Measurements from ENCODE around the gene POU4F2.

The POU4F2 gene

DNA sequence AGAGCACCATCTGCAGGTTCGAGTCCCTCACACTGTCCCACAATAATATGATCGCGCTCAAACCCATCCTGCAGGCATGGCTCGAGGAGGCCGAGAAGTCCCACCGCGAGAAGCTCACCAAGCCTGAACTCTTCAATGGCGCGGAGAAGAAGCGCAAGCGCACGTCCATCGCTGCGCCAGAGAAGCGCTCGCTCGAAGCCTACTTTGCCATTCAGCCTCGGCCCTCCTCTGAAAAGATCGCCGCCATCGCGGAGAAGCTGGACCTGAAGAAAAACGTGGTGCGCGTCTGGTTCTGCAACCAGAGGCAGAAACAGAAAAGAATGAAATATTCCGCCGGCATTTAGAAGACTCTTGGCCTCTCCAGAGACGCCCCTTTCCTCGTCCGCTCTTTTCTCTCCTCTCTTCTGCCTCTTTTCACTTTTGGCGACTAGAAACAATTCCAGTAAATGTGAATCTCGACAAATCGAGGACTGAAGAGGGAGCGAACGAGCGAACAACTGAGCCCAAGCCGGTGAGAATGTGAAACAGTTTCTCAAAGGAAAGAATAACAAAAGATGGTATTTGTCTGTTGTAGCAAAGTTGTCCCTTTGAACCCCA lies 1.9 kb downstream of the POU4F2 start:
- Histone ChIP-seq H3K4me3 (ENCODE audit: low read depth, low read length) (no peak overlapping the region), H3K27me3 (ENCODE audit: insufficient read depth, low read depth, severe bottlenecking) (no peaks in the 10 kb centered on the region), H3K27ac (no peak overlapping the region), H3K36me3 (peaks cover 30% of the 10 kb centered on the region), H3K9me3 (ENCODE audit: severe bottlenecking) (no peaks in the 10 kb centered on the region)
- DNase-seq: no peak
- TF ChIP-seq, protein P1, sequence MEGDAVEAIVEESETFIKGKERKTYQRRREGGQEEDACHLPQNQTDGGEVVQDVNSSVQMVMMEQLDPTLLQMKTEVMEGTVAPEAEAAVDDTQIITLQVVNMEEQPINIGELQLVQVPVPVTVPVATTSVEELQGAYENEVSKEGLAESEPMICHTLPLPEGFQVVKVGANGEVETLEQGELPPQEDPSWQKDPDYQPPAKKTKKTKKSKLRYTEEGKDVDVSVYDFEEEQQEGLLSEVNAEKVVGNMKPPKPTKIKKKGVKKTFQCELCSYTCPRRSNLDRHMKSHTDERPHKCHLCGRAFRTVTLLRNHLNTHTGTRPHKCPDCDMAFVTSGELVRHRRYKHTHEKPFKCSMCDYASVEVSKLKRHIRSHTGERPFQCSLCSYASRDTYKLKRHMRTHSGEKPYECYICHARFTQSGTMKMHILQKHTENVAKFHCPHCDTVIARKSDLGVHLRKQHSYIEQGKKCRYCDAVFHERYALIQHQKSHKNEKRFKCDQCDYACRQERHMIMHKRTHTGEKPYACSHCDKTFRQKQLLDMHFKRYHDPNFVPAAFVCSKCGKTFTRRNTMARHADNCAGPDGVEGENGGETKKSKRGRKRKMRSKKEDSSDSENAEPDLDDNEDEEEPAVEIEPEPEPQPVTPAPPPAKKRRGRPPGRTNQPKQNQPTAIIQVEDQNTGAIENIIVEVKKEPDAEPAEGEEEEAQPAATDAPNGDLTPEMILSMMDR (IDR thresholded peaks at IDR 0.05; ENCODE audit: low read depth, low read length): no peak

DNA sequence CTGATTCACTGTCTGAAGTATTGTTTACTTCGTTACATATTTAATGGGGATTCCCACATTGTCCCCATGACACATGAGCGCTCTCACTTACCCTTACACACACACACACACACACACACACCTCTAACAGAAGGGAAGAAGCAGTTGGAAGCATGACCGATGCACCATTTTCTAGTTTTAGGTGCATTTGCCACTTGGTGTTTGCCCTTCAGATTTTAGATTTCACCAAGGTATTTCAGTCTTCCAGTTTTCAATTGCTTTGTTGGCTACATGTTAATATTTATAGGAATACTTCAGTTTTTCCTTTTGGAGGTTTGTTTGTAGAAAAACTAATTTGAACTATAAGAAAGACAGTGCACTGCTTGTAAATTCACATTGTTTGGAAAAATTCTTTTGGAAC lies 3.1 kb downstream of the POU4F2 start:
- Histone ChIP-seq H3K27me3 (ENCODE audit: insufficient read depth, low read depth, severe bottlenecking) (no peaks in the 10 kb centered on the region), H3K4me3 (ENCODE audit: low read depth, low read length) (no peak overlapping the region), H3K9me3 (ENCODE audit: severe bottlenecking) (no peaks in the 10 kb centered on the region), H3K27ac (no peak overlapping the region), H3K36me3 (peaks cover 30% of the 10 kb centered on the region)
- TF ChIP-seq, protein P1 (IDR thresholded peaks at IDR 0.05; ENCODE audit: low read depth, low read length): no peak
- DNase-seq: no peak

DNA sequence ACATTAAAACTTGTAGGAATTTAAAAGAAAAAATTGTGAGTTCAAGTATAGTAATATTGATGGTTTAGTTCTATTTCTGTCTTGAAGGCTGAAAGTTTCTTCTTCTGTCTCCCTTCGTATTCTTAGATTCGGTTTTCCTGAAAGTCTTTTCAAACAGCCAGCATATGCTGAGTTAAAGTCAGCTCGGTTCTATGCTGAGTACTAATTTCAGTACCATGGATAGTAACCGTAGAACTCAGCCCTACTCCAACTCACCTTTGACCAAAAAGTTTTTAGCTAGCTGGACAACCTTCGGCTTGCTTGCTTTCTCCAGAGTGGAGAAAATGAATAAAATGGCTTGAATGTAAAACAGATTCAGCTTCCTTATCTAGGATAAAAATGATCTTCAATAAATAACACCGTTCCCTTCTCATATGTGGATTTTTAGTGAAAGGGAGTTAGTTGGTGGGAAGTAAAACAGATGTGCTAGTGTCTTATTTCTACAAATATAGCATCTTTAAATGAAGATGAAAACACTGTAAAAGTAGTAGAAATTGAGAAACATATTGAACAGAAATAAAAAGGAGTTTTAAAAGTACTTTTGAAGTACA lies 5.2 kb downstream of the POU4F2 start:
- no peak overlapping the region for H3K4me3 ChIP-seq (ENCODE audit: low read depth, low read length)
- no peaks in the 10 kb centered on the region for H3K9me3 ChIP-seq (ENCODE audit: severe bottlenecking)
- H3K36me3 ChIP-seq: peaks cover 27% of the 10 kb centered on the region
- H3K27me3 ChIP-seq (ENCODE audit: insufficient read depth, low read depth, severe bottlenecking): no peaks in the 10 kb centered on the region
- TF ChIP-seq, protein P1 (IDR thresholded peaks at IDR 0.05; ENCODE audit: low read depth, low read length): no peak
- DNase-seq: no peak
- H3K27ac ChIP-seq: no peak overlapping the region

DNA sequence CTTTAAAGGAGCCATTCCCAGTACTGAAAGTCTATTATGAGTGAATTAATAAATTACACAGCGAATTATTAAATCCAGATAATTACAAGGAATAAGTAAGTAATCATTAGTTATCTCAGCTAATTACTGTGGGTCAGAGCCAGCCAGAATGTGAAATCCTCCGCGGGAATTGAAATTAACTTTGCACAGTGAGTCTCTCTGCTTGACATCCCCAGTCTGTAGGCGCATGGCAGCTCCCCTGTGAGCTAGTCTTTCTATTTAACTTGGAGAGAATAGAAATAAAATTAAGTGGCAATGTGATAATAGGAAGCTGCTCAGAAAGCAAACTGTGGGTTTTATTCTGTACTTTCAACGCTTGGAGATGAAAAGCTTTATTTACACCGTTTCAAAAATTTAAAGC lies 7.2 kb downstream of the POU4F2 start:
- DNase-seq: no peak
- H3K4me3 ChIP-seq (ENCODE audit: low read depth, low read length): no peak overlapping the region
- H3K9me3 ChIP-seq (ENCODE audit: severe bottlenecking): no peaks in the 10 kb centered on the region
- H3K27ac ChIP-seq: peak overlapping the region; percentile 6
- H3K36me3 ChIP-seq: peaks cover 14% of the 10 kb centered on the region
- H3K27me3 ChIP-seq (ENCODE audit: insufficient read depth, low read depth, severe bottlenecking): no peaks in the 10 kb centered on the region
- TF ChIP-seq, protein P1 (IDR thresholded peaks at IDR 0.05; ENCODE audit: low read depth, low read length): no peak

DNA sequence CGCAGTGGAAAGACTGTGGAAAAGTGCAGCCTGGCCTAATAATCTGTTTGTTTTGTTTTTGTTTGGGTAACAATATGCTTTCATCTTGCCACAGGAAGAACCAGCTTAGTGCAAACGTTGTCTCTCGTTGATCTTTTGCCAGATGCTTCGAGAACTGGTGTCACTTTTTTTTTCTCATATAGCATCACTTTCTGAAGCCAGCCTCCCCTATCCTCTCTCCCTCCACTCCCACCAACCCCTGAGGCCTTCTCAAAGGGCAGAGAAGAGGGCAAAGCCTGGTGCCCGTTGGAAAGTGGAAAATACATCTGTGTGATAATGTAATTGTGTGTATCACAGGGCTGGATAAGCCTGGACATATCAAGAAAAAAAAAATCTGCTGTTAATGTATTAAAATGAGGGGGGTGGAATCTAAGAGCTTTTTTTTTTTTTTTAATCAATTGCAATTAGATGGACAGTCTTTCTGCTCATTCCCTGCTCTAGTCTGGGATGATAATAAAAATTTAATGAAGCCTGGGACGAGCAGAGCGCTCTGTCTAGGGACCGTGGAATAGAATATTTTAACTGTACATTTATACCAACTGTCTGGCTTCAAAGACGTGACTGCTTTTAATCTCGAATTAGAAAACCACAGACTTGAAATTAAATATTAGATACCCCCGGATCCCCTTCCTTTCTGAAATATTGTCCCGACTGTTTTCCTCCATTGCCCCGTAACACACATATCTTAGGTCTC lies 8.1 kb downstream of the POU4F2 start:
- H3K27me3 ChIP-seq (ENCODE audit: insufficient read depth, low read depth, severe bottlenecking): no peaks in the 10 kb centered on the region

More for the DNA sequence above, 8.1 kb downstream of the POU4F2 start:
- peaks cover 6% of the 10 kb centered on the region for H3K36me3 ChIP-seq
- TF ChIP-seq, protein P1 (IDR thresholded peaks at IDR 0.05; ENCODE audit: low read depth, low read length): no peak
- H3K9me3 ChIP-seq (ENCODE audit: severe bottlenecking): no peaks in the 10 kb centered on the region
- H3K27ac ChIP-seq: peak overlapping the region; percentile 6
- DNase-seq: no peak
- no peak overlapping the region for H3K4me3 ChIP-seq (ENCODE audit: low read depth, low read length)

Data from WERI-Rb-1 (cell line).